Activated effector memory CD4-positive, alpha-beta T cell treated with Interleukin-2 at 50 U/mL for 16 hours (primary cell): Measurements from ENCODE around the gene TCF3.

Source experiments
- DNase-seq: peaks from one replicate; pipeline ENCODE4 v3.0.0-alpha.2; 2020

The TCF3 gene

GRCh38 chr19:1577929-1578618 lies 74.3 kb downstream of the TCF3 start:
- no peak for DNase-seq

DNA sequence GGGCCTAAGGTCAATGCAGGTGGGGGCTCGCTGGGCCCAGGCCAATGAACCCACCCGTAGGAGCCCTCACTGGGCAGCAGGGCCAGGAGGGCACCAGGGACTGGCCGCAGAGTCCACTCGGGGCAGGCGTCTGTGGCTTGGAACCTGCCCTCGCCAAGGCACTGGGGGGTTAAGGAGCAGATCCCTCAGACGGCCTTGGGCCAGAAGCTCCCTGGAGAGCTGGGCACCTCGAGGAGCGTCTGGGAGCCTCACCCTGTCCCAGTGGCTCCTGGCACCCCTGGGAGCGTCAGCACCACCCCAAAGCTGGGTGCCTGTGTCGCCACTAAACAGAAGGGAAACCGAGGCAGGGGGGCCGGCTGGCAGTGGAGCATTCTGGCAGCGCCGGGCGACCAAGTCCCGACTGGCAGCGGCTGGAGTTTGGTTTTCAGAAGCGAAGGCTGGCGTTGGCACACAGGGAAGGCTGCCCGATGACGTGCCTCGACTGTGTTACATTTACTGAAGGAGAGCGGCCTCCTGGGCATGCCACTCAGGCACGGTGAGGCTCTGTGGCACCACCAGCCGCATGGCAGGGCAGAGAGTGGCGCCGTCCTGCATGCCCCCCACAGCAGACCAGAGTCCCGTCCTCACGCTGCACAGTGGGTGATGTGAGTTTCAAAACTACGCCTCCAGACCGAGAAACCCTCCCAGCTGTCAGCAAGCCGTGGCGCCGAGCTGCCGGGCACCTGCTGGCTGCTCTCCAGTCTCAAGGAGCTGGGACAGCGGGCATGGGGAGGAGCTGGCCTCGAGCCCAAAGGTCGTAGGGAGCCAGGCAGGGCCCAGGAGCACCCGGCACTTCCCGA lies 75.1 kb downstream of the TCF3 start:
- DNase-seq, result no peak

DNA sequence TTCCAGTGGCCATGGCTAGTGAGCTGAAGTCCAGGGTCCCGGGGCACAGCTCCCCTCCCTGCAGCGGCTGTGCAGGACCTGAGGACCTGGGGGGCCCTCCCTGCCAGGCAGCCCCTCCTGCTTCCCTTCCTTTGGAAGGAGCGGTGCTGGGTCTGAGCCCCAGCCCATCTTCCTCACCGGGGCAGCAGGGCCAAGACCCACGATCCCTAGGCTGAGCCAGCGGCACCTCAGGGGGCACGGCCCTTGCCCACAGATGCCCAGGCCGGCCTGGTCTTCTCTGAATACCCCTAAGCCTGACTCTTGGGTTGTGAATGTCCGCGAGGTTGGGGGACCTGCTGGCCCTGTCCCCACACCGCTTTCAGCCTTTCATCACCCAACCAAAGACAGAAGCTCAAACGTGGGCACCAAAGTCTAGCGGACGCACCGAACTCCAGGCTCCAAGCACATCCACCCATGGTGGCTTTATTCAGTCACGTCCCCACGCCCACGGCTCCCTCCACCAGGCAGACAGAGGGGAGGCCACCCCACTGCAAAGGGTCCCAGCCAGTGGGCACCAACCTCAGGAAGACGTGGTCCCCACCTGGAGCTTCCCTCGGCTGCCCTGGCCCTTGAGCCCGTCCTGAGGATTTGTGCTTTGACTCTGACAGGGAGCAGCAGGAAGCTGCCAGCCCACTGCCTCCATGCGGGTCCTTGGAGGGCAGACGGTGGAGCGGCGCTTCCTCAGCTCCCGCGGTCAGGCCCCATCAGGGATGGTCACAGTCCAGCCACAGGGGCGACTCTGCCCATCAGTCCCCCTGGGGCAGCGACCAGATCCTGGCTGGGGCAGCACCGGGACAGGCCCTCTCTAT lies 75.9 kb downstream of the TCF3 start:
- no peak for DNase-seq

DNA sequence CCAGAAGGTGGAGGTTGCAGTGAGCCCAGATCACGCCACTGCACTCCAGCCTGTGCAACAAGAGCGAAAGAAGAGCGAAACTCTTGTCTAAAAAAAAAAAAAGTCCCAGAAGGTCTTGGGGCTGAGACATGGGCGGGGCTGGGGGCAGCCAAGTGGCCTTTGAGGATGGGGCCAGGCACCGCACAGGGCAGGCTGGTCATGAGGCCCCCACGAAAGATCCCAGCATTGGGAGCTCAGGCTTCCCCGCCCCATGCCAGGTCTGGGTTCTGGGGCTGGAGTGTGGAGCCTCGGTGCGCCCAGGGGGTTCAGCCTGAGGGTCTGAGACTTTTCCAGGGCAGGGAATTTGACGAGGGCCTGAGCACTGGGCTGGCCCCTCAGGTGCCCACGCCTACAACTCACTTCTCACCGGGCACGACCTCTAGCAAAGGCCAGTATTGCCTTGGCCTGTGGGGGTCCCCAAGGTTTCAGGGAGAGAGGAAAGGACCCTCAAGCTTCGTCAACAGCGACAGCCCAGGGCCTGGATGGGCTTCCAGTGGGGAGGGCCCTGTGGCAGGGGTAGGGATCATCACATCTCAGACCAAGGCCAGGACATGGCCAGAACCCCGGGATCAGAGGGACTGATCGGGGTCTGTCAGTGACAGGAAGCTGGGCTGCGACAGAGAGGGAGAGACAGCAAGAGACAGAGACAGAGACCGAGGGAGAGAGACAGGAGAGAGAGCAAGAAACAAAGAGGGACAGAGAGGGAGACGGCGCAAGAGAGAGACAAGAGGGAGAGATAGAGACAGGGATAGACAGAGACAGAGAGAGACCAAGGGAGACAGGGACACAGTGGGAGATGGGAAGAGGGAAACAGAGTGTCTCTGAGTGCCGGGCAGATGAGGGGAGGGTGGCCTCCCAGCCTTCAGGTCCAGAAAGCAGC lies 76.8 kb downstream of the TCF3 start:
- DNase-seq, result no peak

GRCh38 chr19:1574354-1575136 lies 77.9 kb downstream of the TCF3 start:
- DNase-seq, result no peak

- no peak for DNase-seq
Observed at GRCh38 chr19:1572795-1573194, 79.6 kb downstream of the TCF3 start.

GRCh38 chr19:1571358-1571757 lies 81.1 kb downstream of the TCF3 start:
- no peak for DNase-seq

- DNase-seq, result no peak
Observed at GRCh38 chr19:1570836-1571235, 81.6 kb downstream of the TCF3 start.

GRCh38 chr19:1569997-1570396 lies 82.4 kb downstream of the TCF3 start:
- DNase-seq, result no peak

DNA sequence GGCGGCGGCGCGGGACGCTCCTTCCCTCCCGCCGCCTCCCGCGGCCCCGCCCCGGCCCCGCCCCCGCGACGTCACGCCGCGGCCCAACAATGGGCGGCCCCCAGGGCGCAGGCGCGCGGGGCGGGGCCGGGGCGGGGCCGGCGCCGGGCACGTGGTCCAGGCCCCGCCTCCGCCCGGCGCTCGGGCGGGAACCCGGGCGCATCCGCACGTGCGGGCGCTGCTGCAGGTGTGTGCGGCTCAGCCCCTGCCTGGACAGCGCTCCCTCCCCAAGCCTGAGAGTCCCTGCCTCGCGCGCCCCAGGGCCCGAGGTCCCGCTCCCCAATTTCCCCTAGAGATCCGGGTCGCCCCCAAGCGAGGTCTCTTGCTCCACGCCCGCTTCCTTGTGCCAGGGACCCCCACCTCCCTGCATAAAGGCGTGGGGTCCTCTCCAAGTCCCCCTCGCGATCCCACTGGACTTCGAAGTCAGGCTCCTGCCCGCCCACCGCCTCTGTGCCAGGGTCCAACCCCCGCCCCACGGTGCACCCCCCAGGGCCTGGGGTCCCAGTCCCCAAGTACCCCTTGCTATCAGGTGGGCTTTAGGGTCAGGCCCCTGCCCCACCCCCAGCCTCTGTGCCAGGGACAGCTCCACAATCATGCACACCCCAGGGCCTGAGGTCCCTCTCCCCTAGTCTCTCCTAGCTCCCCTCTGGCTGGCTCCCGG lies 83.9 kb downstream of the TCF3 start, which contains the start of gene MEX3D:
TSS of gene MEX3D (minus strand) at position 6 of the 700 bp plus-strand sequence. CDS start 267 bp downstream, outside the sequence.
- peak; percentile 73 for DNase-seq

GRCh38 chr19:1567848-1568227 lies 84.6 kb downstream of the TCF3 start:
- no peak for DNase-seq

GRCh38 chr19:1567116-1567847 lies 85.1 kb downstream of the TCF3 start:
- DNase-seq, result no peak

GRCh38 chr19:1566392-1567115 lies 85.9 kb downstream of the TCF3 start:
- no peak for DNase-seq

- DNase-seq, result no peak
Observed at GRCh38 chr19:1563251-1563650, 89.2 kb downstream of the TCF3 start.

DNA sequence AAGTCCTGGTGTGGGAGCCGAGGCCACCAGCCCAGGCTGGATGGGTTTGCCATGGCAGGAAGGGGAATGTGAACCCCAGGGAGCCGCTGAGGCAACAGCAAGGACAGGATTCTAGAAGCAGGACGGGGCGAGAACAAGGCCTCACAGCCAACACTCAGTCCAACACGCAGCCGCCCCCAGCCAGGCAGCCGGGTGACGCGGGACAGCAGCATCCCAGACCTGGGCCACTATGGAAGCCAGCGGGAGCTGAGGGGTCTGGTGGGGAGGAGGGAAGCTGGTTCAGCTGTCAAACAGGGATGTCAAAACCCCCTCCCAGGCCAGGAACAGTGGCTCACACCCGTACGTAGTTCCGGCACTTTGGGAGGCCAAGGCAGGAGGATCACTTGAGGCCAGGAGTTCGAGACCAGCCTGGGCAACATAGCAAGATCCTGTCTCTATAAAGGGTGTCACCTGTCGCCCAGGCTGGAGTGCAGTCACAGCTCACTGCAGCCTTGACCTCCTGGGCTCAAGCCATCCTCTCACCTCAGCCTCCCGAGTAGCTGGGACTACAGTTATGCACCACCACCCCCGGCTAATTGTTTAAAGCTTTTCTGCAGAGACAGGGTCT lies 91.1 kb downstream of the TCF3 start:
- DNase-seq, result no peak

DNA sequence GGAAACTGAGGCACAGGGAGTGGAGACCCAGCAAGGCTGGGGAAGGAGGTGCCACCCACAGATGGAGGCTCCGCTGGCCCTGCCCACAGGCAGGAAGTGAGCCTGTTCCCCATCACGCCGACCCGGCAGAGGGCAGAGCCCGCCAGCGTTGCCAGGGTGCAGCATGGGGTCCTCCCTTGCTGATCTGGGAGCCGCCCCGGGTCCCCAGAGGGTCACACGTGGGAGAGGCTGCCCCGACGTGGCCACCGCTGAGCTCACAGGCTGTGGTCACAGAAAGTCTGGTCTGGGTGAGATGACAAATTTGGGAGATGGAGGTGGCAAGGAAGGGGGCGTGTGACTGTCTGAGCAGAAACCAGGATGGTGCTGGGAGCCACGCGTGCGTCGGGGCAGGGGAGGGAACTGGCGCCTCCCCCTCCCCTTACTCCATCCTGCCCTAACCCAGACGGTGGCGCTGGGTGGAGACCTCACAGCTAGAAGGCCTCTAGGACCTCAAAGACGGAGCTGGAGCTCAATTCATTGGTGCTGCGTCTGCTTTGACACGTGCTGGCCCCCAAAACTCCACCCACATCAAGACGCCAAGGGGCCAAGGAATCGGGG lies 92.0 kb downstream of the TCF3 start:
- DNase-seq, result no peak
